ENCODE data around the gene POLR2A.

Gene POLR2A

DNA sequence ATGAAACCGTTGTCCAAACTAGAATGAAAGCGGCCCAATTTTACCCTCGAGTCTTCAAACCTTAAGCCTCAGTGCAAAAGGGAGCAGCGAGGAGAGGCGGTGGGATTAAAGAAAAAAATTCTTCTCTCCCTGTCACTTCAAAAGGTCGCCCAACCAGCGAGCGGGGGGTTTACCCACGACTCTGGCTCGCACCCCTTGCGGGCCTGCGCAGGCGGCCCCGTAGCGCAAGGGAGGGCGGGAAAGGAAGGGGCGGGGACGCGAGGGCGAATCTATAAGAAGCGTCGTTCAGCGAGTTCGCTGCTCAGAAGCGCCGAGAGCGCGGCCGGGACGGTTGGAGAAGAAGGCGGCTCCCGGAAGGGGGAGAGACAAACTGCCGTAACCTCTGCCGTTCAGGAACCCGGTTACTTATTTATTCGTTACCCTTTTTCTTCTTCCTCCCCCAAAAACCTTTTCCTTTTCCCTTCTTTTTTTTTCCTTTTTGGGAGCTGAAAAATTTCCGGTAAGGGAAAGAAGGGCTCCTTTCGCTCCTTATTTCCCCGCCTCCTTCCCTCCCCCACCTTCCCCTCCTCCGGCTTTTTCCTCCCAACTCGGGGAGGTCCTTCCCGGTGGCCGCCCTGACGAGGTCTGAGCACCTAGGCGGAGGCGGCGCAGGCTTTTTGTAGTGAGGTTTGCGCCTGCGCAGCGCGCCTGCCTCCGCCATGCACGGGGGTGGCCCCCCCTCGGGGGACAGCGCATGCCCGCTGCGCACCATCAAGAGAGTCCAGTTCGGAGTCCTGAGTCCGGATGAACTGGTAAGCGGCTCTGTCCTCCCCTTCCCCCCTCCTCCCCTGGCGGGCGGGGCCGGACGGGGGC lies at the start of gene POLR2A:
POLR2A (plus strand) TSS at position 300 of the 852 bp plus-strand sequence.
- DNase-seq = peak; percentile 92

DNA sequence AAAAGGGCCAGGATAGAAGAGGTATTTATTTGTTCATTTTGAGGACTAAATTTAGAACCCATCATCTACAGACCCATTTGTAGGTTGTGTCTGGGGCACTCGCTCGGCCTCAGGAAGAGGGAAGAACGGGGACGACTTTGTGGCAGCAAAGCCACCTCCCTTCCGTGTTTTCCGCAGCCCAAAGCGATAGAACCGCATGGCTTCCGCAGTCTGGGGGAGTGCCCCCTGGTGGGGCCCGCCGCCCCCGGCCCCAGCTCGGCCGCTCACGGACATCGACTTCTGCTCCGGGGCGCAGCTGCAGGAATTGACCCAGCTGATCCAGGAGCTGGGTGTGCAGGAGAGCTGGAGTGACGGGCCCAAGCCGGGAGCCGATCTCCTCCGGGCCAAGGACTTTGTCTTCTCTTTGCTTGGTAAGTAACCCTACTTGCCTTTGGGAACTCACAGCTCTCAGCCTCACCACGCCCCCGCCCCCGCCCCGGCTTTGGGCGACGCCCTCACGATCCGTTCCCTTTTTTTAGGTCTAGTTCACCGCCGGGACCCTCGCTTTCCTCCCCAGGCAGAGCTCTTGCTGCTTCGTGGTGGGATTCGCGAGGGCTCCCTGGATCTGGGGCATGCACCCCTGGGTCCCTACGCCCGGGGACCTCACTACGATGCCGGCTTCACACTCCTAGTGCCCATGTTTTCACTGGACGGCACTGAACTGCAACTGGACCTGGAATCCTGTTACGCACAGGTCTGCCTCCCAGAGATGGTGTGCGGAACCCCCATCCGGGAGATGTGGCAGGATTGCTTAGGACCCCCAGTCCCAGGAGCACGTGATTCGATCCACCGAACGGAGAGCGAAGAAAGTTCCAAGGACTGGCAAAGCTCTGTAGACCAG lies 48.2 kb upstream of the POLR2A start:
- DNase-seq = peak; percentile 36

DNA sequence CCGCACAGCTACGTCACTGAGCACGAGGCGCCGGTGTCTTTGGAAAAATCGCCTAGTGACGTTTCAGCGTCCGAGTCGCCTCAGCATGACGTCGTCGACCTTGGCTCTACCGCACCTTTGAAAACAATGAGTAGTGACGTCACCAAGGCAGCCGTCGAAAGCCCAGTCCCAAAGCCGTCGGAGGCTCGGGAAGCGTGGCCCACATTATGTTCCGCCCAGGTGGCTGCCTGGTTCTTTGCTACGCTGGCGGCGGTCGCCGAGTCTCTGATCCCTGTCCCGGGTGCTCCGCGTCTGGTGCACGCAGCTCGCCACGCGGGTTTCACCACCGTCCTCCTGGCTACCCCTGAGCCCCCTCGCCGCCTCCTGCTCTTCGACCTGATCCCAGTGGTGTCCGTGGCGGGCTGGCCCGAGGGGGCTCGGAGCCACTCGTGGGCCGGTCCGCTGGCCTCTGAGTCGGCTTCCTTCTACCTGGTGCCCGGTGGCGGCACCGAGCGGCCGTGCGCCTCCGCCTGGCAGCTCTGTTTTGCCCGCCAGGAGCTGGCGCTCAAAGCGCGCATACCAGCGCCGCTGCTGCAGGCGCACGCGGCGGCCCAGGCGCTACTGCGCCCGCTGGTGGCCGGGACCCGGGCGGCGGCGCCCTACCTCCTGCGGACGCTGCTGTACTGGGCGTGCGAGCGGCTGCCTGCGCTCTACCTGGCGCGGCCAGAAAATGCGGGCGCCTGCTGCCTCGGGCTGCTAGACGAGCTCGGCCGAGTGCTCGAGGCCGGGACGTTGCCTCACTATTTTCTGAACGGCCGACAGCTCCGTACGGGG lies 47.4 kb upstream of the POLR2A start:
- DNase-seq = peak; percentile 71

DNA sequence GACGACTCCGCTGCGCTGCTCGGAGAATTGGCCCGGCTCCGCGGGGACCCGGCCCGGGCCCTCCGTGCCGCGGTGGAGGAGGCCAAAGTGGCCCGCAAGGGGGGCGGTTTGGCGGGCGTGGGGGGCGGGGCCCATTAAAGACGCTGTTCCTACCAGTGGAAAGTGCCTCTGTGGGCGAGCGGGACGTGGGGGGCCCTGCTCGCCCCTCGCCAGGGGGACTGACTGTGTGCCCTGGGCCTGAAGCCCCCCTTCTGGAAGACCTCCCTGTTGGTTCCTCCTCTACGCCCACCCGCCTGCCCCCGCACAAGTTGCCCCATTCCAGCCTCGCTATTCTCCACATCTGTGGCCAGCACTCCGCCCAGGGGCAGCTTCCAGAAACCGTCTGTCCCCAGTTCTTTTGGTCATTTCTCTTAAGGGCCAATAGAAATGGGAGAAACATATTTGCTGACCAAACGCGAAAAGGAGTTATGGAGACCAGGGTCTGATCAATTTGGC lies 46.8 kb upstream of the POLR2A start:
- DNase-seq = no peak

DNA sequence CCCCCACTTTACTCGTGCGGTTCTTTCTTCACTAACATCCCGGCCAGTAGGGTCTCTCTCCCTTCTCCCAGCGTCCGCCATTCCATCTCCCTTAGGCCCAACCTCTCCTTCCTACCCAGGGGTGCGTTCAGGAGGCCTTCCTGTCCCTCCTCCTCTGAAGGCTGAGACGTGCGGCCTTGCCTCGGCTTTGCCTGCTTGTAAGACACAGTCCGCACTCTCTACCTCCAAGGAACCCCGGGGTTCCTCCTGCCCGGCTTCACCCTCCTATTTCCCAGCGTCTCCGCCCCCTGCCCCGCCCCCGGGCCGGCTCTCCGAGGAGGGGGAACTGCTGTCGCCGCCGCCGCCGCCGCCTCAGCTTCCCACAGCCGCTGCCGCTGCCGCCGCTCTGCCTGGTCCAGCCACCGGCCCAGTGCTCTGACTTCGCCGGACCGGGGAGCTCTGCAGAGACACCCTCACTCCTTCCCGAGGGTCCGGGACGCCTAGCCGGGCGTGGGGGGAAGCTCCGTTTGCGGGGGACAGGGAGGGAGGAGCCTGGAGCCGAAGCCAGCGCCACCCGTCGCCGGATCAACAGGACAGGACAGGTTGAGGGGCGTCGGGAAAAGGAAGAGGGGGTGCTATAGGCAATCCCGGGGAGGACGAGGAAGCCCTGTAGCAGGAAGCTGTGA lies 46.1 kb upstream of the POLR2A start:
- peak; percentile 30 for DNase-seq

DNA sequence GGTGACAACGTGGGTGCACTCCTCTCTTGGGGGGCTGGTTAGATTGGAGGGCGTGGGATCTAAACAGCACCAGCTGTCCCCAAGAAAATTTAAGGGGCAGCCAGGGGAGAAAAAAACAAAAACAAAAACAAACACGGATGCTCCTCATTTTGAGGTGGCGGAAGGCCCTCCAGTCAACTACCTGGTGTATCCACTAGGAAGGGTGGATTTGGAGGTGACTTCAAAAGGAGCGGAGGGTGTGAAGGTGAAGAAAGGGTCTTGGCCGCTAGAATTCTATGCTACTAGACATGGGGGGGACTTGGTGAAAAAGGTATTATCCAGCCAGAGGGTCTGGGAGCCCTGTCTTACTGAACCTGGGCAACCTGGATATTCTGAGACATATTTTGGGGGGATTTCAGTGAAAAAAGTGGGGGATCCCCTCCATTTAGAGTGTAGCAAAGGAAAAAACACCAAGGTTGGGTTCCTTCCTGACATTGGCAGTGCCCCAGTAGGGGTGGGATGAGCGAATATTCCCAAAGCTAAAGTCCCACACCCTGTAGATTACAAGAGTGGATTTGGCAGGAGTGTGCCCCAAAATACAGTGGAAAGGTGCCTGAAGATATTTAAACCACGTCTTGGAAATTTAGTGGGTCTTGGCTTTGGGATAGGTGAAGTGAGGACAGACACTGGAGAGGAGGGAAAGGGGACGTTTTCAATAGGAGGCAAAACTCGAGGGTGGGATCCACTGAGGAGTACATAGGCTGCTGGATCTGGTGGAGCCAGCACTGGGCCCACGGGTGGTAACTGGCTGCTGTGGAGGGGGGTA lies 45.3 kb upstream of the POLR2A start:
- no peak for DNase-seq

DNA sequence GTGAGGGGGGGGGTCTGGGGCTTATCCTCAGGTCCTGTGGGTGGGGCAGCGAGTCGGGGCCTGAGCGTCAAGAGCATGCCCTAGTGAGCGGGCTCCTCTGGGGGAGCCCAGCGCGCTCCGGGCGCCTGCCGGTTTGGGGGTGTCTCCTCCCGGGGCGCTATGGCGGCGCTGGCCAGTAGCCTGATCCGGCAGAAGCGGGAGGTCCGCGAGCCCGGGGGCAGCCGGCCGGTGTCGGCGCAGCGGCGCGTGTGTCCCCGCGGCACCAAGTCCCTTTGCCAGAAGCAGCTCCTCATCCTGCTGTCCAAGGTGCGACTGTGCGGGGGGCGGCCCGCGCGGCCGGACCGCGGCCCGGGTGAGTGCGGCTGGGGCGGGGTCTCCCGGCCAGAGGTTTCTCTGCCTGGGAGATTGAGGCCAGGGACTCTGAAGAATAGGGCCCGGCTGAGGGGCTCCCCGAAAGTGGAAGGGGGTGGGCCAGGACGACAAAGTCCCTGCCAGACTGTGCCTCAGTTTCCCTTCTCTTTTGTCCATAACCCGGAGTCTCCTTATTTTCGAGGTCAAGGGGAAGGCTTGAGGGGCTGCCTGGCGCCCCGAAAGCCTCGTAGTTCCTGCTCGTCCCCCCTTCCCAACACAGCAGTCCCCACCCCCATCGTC lies 44.6 kb upstream of the POLR2A start, which contains the start of gene FGF11:
FGF11 (plus strand) TSS at position 51 of the 651 bp plus-strand sequence; CDS start at position 160, 109 bp downstream.
- no peak for DNase-seq

DNA sequence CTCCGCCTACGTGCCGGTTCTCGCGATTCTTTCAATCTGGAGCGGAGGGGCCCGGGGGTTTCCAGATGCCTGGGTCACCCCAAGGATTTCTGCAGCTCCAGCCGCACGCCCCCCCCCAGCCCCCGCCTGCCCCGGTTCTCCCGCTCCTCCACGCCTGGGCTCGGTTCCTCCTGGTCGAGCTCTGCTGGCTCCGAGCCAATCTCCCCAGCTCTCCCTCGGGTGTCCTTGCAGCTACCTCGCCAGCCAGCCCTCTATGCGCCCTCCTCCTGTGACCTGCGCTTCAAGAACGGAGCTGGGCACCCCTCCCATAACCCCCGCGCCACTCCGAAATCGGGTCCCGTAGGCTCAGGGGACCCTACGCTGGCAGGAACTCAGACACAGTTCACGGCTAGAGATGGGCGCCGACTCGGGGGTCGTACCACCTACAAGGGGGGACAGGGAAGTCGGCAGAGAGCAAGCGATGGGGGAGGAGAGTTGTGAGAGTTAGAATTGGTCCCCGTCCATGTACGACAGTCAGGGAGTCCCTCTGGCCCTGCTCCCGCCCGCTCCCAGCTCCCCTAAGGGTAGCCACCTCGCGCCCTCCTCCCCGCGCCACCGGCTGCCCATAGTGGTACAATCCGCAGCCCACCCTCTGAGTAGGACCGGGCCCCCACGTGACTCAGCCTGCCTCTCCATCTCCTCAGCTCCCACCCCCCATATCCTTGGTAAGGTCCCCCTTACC lies 43.9 kb upstream of the POLR2A start:
- DNase-seq = no peak

DNA sequence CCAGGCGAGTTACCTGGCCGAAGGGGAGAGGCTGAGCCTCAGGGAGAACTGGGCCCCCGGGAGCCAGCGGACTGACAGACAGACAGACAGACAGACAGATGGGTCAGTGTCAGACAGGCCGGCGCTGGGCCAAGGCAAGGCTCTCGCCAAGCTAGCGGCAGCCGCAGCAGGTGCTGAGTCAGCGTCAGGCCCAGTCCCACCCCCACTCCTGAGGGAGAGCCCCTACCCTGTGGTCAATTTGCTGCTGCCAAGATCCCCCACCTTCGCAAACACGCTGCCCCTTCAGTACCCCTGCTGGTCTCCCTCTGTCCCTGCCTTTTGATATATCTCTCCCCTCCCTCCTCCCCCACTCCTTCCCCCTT lies 43.4 kb upstream of the POLR2A start:
- no peak for DNase-seq

DNA sequence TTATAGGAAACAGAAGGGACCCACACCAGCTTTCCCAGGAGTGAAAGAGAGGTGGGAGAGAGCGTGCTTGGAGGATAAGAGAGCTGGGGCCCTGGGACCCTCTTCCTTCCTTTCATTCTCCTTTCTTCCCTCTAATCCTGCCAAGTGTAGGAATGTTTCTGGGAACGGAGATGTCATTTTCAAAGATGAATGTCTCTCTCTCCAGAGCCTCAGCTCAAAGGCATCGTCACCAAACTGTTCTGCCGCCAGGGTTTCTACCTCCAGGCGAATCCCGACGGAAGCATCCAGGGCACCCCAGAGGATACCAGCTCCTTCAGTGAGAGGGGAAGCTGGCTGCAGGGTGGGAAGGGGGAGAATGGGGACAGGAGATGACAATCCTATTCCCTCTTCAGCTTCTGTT lies 42.9 kb upstream of the POLR2A start:
- no peak for DNase-seq

DNA sequence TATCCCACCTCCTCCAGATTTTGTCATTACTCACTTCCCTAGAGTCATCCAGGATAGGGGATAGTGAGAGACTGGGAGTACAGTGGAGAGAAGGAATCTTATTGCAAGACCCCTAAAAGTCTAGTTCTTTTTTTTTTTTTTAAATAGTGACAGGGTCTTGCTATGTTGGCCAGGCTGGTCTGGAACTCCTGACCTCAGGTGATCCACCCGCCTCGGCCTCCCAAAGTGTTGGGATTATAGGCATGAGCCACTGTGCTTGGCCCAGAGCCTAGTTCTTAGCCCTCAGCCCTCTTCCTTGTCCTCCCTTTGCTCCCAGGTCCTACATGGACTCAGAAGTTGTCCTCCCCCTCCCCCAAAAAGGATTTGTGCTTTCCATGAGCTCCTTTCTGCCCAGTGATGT lies 42.0 kb upstream of the POLR2A start:
- DNase-seq = no peak

DNA sequence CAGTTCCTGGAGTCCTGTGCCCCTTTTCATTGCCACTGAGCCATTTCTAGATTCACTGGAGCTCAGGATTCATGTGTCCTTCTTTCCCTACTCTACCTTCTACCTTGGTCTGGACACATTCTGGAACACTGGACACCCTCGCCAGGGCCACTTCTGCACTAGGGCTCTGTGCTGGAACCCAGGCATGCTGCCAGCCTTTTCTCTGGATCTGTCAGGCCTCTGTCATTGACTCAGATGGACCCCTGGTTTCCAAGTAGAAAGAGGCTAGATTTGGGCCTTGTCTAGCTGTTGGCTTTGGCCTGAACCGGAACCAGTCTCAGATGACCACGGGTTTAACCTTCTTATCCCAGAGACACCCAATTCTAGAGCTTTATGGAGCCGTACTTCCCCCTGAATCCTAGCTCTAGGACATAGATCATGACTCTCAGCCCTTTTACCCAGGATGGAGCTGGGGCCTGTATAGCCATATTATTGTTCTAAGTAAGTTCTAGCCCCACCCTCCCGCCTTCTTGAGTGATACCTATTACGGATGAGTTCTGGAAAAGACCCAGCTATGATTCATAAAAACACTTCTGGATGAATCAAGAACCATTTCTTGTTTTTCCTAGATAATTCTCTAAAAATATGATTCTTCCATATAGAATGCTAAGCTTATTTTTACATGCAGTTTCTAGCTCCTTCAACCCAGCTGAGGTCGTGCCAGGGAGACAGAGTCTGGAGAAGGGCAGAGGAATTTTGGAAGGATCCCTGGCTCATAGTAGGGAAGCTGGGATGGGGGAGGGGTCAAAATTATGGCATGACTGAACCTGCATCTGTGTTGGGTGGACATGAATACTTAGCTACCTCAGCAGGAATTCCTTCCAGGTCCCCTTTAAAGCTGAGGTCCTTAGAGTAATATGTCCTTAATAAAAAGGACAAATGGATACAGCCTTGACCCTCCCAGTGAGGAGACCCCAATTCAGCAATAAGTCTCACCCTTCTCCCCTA lies 40.4 kb upstream of the POLR2A start:
- no peak for DNase-seq

DNA sequence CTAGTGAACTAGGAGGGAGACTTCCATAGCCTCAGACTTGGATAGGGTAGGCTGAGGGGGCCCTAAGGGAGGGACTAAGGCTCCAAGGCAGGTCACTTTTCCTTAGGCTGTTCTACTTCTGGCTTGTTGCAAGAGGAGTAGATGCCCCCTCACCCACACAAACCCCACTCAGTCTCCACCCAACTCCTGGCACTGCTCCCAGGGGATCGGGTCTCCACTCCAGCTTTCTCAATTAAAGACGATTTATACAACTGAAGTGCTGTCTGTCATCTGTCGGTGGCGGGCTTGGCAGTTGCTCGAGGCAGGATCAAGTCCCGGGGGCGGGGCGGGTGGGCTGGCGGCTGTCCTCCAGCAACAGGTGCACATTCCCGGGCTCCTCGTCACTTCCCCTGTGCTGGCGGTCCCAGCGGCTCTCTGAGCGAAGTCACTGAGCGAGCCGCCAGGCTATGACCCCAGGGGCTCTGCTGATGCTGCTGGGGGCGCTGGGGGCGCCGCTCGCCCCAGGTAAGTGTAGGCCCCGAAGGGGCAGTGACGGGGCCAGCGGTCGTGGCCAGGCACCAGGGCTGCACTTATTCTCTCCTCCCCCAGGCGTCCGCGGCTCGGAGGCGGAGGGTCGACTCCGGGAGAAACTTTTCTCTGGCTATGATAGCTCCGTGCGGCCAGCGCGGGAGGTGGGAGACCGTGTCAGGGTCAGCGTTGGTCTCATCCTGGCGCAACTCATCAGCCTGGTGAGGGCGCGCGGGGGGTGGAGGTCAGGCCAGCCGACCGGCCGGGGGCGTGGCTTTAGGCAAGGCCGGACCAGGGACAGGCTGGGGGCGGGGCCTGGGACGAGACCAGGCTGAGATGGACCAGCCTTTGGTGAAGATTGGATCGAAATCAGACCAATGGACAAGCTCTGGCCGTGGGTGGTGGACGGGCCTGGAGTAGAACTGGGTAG lies 39.2 kb upstream of the POLR2A start, which contains the start of gene CHRNB1:
CHRNB1 (plus strand) TSS at position 380 of the 937 bp plus-strand sequence; CDS start at position 447, 67 bp downstream.
- no peak for DNase-seq

DNA sequence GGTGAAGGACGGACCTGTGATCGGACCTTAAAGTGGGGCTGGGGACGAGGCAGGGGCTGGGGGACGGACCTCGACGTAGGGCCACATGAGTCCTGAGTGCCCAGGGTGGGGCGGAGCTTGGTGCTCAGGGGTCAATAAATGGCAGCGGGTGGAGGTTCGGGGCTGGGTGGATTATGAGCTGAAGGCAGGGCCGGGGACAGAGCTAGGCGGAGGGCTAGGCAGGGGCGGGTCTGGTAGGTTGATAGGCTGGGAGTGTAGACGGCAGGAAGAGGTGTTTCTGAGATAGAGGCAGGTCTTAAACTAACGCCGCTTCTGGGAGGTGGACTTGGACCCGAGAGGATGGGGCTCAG lies 38.6 kb upstream of the POLR2A start:
- DNase-seq = no peak

DNA sequence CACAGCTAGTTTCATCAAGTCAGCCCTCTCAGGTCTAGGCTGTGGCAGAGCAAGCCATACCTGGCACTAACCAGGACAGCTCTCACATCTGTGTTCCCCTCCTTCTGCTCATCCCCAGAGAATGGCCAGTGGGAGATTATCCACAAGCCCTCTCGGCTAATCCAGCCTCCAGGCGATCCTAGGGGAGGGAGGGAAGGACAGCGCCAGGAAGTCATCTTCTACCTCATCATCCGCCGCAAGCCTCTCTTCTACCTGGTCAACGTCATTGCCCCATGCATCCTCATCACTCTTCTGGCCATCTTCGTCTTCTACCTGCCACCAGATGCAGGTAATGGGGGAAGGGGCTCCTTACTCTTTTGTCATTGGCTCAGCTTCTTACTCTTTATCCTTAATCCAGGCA lies 35.7 kb upstream of the POLR2A start:
- no peak for DNase-seq

DNA sequence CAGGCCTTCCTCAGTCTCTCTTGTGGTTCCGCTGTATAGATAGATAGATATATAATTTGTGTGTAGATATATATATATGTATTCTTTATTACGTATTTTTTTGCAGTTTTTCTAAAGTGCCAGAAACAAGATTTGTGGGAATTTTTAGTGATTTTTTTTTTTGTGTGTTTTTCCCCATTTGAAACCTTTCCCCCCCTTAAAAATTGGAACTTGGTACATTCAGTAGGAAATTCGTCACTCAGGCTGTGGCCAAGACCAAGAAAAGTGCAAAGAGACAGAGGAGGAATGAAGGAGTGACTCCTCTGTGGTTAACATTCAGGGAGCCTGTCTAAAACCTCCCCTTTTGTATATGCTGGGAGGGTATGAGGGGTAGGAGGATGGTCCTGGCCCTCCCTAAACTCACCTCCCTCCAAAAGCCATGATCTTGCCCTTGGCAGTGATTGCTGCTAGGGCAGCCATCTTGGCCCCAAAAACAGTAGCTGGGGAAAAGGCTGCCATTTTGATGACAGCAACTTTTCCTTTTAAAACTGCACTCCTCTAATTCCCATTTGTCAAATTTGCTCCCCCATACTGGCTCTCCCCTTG lies 24.1 kb upstream of the POLR2A start:
- no peak for DNase-seq

Data from NCI-H1694 (cell line).